ENCODE measurements around the gene ZNF189.

Gene ZNF189

DNA sequence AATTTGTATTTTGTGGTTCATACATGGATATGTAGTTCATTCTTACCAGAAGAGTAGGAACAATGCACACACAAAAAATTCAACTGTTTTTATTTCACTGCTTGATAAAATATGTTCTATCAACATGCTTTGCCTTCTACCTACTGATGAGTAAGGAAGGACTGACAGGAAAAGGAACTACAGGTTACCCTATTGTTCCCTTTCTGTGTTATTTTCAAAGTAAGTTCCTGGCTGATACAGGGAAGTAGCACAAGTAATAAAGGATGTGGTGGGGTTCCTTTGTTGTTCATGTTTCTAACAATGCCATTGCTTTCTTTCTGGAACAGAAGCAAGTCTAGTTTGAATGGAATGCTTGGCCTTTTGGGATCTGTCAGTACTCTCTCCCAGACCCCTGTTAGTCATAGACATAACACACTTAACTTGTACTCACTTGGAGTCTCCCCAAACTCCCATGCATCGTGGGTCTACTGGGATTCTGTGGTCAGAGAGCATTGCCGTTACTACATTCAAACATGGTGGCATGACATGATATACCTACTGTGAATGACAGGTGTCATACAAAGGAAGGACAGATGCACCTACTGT, 57.1 kb downstream of the ZNF189 start:
- DNase-seq, result no peak

DNA sequence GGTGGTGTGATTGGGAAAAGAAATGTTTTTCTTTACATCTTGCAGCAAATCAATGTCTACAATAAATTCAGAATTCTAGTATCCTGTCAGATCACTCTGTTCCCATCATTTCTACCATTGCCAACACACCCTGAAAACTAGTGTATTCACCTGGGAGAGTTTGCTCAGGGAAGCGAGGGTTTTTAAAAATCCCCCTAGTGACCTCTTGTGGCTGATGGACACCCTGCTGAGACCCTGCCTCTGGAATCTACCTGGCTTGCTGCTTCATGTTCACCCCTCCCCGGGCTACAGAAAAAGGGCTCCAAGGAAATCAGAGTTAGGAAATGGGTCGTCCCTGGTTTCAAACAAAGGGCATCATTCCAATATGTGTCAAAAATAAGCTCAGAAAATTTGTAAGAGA, 58.4 kb downstream of the ZNF189 start:
- no peak for DNase-seq

DNA sequence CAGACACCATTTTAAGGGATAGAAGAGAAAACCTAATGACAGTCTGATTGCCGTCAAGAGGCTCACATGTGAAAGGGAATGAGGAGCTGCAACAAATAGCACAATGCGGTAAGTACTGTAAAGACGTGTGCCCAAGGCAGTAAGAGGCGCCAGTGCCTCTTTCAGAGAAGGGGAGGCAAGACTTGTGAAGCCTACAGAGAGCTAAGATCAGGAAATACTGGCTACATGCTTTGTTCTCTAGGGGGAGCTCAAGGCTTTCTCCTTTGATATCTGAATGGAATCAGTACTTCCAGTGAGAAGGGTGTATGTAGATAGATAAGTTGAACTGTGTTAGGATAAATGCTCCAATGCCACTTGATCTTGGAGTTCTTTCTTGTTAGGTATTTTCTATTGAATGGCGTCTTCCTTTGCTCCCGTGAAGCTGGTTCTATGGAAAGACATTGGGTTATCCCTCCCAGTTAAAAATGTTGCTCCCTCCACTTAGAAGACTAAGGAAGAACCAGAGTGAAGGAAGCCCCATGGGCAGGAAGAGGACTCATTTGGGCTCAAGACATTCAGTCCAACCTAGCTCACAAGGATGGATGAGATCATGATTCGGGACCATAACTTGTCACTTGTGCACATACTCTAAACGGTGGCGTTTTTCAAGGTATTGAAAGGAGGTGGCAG, 60.4 kb downstream of the ZNF189 start:
- DNase-seq, result peak; percentile 66 to 77 (median 75)

All from suppressor macrophage treated with lipopolysaccharide for 1 hour (primary cell).